Sigmoid colon (tissue), 4 donors: ENCODE data around the gene NCBP2L.

Experiments
- POLR2A ChIP-seq, 2 donors: fragments of 450-650 bp; IDR thresholded peaks; one replicate each; pipeline ENCODE4 v1.6.1; 2016; ENCODE audit warnings: antibody characterized with exemption in 2 of 2, mild to moderate bottlenecking in 2 of 2, moderate library complexity in 2 of 2
- POLR2AphosphoS5 ChIP-seq, 4 donors: sonication (generic); formaldehyde crosslinking; IDR thresholded peaks; one replicate each; pipeline ENCODE4 v1.6.1; 2017; ENCODE audit warnings: antibody characterized with exemption in 4 of 4

- TF ChIP-seq POLR2AphosphoS5 (IDR thresholded peaks at IDR 0.05) (no peak), POLR2A (IDR thresholded peaks at IDR 0.05) (no peak)
These were observed 41.5 kb downstream of the NCBP2L start for GRCh38 chrX:107818900-107819521.
